Thyroid gland (tissue), 4 donors: Measurements from ENCODE around the gene SIN3B.

Experiments used
- POLR2A ChIP-seq, 2 donors: fragments of 450-650 bp; IDR thresholded peaks; one replicate each; pipeline ENCODE4 v1.6.1; 2017; ENCODE audit warnings: antibody characterized with exemption in 2 of 2, mild to moderate bottlenecking in 2 of 2, moderate library complexity in 1 of 2
- TF ChIP-seq, protein P1 (sequence below), 6 experiments: fragments of 200-600 bp in 3 of 6; fragments of 450-650 bp in 3 of 6; sonication (generic) in 3 of 6; IDR thresholded peaks; one replicate each; pipeline ENCODE4 v1.5.1; 2016 to 2019; ENCODE audit warnings: antibody characterized with exemption in 6 of 6, mild to moderate bottlenecking in 2 of 6, inconsistent platforms in 1 of 6, moderate library complexity in 1 of 6

DNA sequence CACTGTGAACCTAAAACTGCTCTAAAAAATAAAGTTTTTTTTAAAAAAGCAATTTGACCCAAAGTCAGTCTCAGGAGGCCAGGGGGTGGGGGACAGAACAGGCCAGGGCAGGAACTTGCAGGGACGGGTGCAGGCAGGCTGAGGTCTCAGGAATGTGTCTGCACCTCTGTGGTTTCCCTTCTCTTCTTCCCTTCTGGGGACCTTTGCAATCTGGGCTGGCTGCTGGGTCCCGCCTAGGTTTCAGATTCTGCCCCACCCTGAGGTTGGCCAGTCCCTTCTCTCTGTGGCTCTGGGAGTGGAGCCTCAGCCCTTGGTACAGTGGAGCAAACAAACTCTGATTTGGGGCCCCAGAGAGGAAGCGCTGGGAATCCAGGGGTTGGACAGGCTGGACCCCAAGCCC is 54.3 kb downstream of the SIN3B start:
- TF ChIP-seq, protein P1, sequence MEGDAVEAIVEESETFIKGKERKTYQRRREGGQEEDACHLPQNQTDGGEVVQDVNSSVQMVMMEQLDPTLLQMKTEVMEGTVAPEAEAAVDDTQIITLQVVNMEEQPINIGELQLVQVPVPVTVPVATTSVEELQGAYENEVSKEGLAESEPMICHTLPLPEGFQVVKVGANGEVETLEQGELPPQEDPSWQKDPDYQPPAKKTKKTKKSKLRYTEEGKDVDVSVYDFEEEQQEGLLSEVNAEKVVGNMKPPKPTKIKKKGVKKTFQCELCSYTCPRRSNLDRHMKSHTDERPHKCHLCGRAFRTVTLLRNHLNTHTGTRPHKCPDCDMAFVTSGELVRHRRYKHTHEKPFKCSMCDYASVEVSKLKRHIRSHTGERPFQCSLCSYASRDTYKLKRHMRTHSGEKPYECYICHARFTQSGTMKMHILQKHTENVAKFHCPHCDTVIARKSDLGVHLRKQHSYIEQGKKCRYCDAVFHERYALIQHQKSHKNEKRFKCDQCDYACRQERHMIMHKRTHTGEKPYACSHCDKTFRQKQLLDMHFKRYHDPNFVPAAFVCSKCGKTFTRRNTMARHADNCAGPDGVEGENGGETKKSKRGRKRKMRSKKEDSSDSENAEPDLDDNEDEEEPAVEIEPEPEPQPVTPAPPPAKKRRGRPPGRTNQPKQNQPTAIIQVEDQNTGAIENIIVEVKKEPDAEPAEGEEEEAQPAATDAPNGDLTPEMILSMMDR (IDR thresholded peaks at IDR 0.05), result no peak
- TF ChIP-seq POLR2A (IDR thresholded peaks at IDR 0.05), result no peak
